Osteoblast (primary cell): ENCODE data around the gene PCSK5. TPM values are rescaled to one million over a fixed set of nuclear protein-coding genes. Genes with fewer than 3 reads are reported as not detected.

ENCODE experiments used
- DNase-seq: peaks from one replicate; pipeline ENCODE4 v3.0.0; 2011; ENCODE audit warnings: low spot score, mixed read lengths; ENCODE audit not compliant: insufficient read length; ENCODE audit errors: missing footprints
- H2AFZ ChIP-seq: 2 replicates; pipeline ENCODE4 v1.6.0; 2011; ENCODE audit warnings: mild to moderate bottlenecking, low read length
- H3K27ac ChIP-seq: 2 replicates; pipeline ENCODE4 v1.5.1; 2011; ENCODE audit warnings: mild to moderate bottlenecking, low read depth, low read length, moderate library complexity
- H3K27me3 ChIP-seq: 2 replicates; pipeline ENCODE4 v1.6.0; 2012; ENCODE audit warnings: mild to moderate bottlenecking, control low read depth, inconsistent platforms, low read length, moderate library complexity; ENCODE audit not compliant: insufficient read depth
- H3K36me3 ChIP-seq: 2 replicates; pipeline ENCODE4 v1.5.1; 2011; ENCODE audit warnings: mild to moderate bottlenecking, low read length, control low read depth, moderate library complexity; ENCODE audit not compliant: insufficient read depth
- H3K4me1 ChIP-seq: 2 replicates; pipeline ENCODE4 v1.5.1; 2011; ENCODE audit warnings: mild to moderate bottlenecking, low read length, control low read depth, moderate library complexity; ENCODE audit not compliant: insufficient read depth
- H3K4me2 ChIP-seq: 2 replicates; pipeline ENCODE4 v1.6.0; 2011; ENCODE audit warnings: mild to moderate bottlenecking, low read length; ENCODE audit not compliant: insufficient read depth
- H3K4me3 ChIP-seq: fragments of 200-600 bp; sonication (generic); 3 replicates; pipeline ENCODE4 v1.5.1; 2012; ENCODE audit warnings: mild to moderate bottlenecking, low read length, inconsistent platforms; ENCODE audit not compliant: insufficient read depth
- H3K79me2 ChIP-seq: 2 replicates; pipeline ENCODE4 v1.6.0; 2012; ENCODE audit warnings: mild to moderate bottlenecking, low read length, control low read depth, inconsistent platforms; ENCODE audit not compliant: insufficient read depth
- H3K9me3 ChIP-seq: 2 replicates; pipeline ENCODE4 v1.5.1; 2011; ENCODE audit warnings: low read depth, low read length, control low read depth
- H4K20me1 ChIP-seq: 2 replicates; pipeline ENCODE4 v1.6.0; 2012; ENCODE audit warnings: mild to moderate bottlenecking, low read length, control low read depth; ENCODE audit not compliant: insufficient read depth
- total RNA-seq: library from RNA; depleted of rRNA; stranded (reverse); fragments of >200 nt; gene quantifications from 2 replicates; pipeline ENCODE4 v1.2.3, GENCODE V29; 2012
- TF ChIP-seq, protein P1 (sequence below): IDR thresholded peaks from 2 replicates; pipeline ENCODE4 v1.5.1; 2011; ENCODE audit warnings: mild to moderate bottlenecking, low read depth, low read length, moderate library complexity; ENCODE audit errors: extremely low read depth

Gene PCSK5
- total RNA-seq, 1 donor, result 14.5 TPM

DNA sequence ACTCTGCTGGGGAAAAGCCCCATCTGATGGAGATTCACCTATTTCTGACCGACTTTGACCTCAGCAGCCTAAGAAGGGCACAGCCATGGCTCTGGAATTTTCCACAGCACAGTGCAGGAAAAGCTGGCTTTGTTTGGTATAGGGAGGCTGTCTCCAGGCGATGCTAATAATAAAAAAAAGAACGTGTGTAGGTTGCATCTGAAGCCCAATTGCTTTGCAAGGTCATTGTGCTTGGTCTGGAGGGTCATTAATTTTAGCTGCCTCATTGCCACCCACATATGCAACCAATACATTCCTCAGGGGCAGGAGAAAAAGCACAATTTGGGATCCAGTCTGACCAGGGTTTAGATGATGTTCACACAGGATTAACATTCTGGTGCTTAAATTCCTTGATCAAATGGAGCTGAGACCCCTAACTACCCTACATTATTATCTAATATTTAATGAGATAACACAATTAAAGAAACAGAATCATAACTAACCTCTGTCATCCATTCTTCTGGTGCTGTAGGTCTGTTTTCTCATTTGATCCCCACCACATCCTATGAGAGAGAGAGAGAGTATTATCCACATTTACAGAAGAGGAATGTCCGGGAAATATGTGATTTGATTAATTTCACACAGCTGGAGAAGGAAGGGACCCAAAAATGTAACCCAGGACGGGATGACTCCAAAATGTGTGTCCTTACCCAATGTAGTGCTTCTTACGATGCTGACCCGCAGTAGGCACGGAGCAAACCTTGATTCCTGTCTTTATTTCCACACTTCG is 327.8 kb downstream of the PCSK5 start:
- no peaks in the 10 kb centered on the region for H3K27me3 ChIP-seq
- no peak overlapping the region for H3K4me3 ChIP-seq
- H4K20me1 ChIP-seq, result no peaks in the 10 kb centered on the region
- no peaks in the 10 kb centered on the region for H3K79me2 ChIP-seq
- H3K36me3 ChIP-seq, result no peaks in the 10 kb centered on the region
- H3K27ac ChIP-seq, result no peak overlapping the region
- H2AFZ ChIP-seq, result no peak overlapping the region
- TF ChIP-seq, protein P1, sequence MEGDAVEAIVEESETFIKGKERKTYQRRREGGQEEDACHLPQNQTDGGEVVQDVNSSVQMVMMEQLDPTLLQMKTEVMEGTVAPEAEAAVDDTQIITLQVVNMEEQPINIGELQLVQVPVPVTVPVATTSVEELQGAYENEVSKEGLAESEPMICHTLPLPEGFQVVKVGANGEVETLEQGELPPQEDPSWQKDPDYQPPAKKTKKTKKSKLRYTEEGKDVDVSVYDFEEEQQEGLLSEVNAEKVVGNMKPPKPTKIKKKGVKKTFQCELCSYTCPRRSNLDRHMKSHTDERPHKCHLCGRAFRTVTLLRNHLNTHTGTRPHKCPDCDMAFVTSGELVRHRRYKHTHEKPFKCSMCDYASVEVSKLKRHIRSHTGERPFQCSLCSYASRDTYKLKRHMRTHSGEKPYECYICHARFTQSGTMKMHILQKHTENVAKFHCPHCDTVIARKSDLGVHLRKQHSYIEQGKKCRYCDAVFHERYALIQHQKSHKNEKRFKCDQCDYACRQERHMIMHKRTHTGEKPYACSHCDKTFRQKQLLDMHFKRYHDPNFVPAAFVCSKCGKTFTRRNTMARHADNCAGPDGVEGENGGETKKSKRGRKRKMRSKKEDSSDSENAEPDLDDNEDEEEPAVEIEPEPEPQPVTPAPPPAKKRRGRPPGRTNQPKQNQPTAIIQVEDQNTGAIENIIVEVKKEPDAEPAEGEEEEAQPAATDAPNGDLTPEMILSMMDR, result no peak
- no peaks in the 10 kb centered on the region for H3K9me3 ChIP-seq
- peak; percentile 9 for DNase-seq
- H3K4me2 ChIP-seq, result no peak overlapping the region
- H3K4me1 ChIP-seq, result peaks cover 22% of the 10 kb centered on the region

DNA sequence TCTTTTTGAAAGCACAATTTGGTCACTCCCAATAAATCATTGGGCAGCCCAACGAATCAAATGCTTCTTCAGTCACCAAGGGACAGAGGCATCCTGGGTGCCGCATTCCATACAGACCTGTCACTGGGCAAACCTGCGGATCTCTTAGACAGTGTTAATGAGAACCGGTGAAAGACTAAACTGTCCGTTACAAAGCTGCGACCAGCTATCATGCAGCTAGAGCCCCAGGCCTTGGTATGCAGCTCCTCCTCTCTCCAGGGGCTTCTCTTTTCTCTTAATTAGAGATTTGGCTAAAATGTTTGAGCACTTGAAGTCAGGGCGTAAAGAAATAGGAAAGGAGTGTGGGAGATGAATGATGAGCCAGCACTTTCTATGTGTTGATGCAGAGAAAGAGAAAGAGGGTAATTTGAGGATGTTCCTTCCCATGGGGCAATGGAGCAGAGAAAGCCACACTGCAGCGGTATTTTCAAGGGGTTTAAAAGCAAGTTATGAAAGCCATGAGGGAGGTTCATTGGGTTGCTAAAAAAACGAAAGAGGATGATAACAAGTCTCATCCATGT is 328.5 kb downstream of the PCSK5 start:
- no peak for DNase-seq
- Histone ChIP-seq H3K4me3 (no peak overlapping the region), H2AFZ (no peak overlapping the region), H3K36me3 (no peaks in the 10 kb centered on the region), H3K4me1 (peaks cover 22% of the 10 kb centered on the region), H3K27ac (no peak overlapping the region), H3K4me2 (no peak overlapping the region), H3K79me2 (no peaks in the 10 kb centered on the region), H4K20me1 (no peaks in the 10 kb centered on the region), H3K27me3 (no peaks in the 10 kb centered on the region), H3K9me3 (no peaks in the 10 kb centered on the region)
- TF ChIP-seq, protein P1, result no peak

DNA sequence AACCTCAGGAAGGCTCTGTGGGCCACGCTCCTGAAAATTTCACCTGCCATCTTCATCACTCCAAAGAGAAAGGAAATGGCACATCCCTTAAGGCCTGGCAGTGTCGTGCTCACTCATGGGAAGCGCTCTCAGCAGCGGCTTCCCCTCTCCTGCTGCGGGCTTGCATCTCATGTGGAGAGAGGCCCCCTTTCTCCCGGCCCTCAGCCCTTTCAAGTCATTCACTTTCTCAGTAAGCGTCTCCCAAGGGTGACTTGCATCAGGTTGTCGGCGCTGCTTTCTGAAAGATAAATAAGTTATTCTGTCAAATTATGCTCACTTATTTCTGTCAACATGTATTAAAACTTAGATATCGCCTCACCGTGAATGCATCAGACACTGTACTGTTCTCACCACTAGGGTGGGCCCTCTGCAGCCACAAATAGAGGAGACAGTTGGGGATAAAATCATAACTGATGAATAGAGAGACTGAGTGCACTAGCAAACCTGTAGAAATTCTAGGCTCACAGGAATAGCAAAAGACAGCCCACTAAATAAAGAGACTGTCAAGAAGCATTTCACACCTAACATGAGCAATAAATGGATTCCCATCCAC is 329.2 kb downstream of the PCSK5 start:
- peak; percentile 53 for DNase-seq
- Histone ChIP-seq H3K4me2 (no peak overlapping the region), H3K36me3 (no peaks in the 10 kb centered on the region), H2AFZ (no peak overlapping the region), H3K27ac (no peak overlapping the region), H3K27me3 (no peaks in the 10 kb centered on the region), H3K4me3 (no peak overlapping the region), H3K4me1 (peaks cover 19% of the 10 kb centered on the region), H3K79me2 (no peaks in the 10 kb centered on the region), H3K9me3 (no peaks in the 10 kb centered on the region), H4K20me1 (no peaks in the 10 kb centered on the region)
- TF ChIP-seq, protein P1, result peak; percentile 44

DNA sequence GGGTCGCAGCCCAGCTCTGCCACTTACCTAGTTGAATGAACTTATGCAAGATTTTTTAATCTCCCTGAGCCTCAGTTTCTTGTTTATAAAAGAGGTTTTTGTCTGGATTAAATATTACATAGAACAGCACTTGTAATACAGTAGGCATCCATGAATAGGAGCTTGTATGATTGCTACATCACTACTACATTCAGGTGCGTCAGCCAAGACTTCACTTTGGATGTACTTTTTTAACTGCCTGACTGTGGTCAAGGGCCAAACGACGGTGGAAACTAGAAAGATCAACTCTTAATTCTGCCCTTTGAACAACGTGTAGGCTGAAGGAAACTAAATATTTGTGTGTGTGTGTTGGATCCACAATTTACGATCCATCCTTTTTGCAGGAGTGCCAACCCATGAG is 330.9 kb downstream of the PCSK5 start:
- Histone ChIP-seq H3K4me3 (no peak overlapping the region), H3K4me1 (peaks cover 2% of the 10 kb centered on the region), H3K27me3 (no peaks in the 10 kb centered on the region), H3K27ac (no peak overlapping the region), H2AFZ (no peak overlapping the region), H3K79me2 (no peaks in the 10 kb centered on the region), H3K9me3 (no peaks in the 10 kb centered on the region), H3K4me2 (no peak overlapping the region), H3K36me3 (no peaks in the 10 kb centered on the region), H4K20me1 (no peaks in the 10 kb centered on the region)
- TF ChIP-seq, protein P1, result no peak
- DNase-seq, result no peak
